Suprapubic skin (tissue), 4 donors: ENCODE results near the gene CRABP2. TPM values are rescaled to one million over a fixed set of nuclear protein-coding genes. Genes with fewer than 3 reads are reported as not detected.

Experiments
- DNase-seq, 2 donors: peaks; one replicate each; pipeline ENCODE4 v3.0.0-alpha.2; 2019; ENCODE audit warnings: low spot score in 2 of 2
- H3K27ac ChIP-seq: fragments of 200-600 bp; sonication (generic); one replicate; pipeline ENCODE4 v1.5.1; 2019
- H3K27me3 ChIP-seq: fragments of 200-600 bp; sonication (generic); one replicate; pipeline ENCODE4 v1.5.1; 2019
- H3K36me3 ChIP-seq: fragments of 200-600 bp; sonication (generic); one replicate; pipeline ENCODE4 v1.5.1; 2019
- H3K4me1 ChIP-seq: fragments of 200-600 bp; sonication (generic); one replicate; pipeline ENCODE4 v1.5.1; 2019
- H3K4me3 ChIP-seq: fragments of 200-600 bp; sonication (generic); one replicate; pipeline ENCODE4 v1.5.1; 2019; ENCODE audit warnings: mild to moderate bottlenecking
- H3K9me3 ChIP-seq: fragments of 200-600 bp; sonication (generic); one replicate; pipeline ENCODE4 v1.5.1; 2019
- CTCF ChIP-seq, 2 donors: fragments of 200-600 bp in 1 of 2; fragments of 450-650 bp in 1 of 2; sonication (generic) in 1 of 2; IDR thresholded peaks; one replicate each; pipeline ENCODE4 v1.5.1; 2016 to 2019; ENCODE audit warnings: antibody characterized with exemption in 2 of 2, mild to moderate bottlenecking in 1 of 2, moderate library complexity in 1 of 2
- EP300 ChIP-seq: sonication (generic); formaldehyde crosslinking; IDR thresholded peaks from one replicate; pipeline ENCODE4 v1.6.1; 2017; ENCODE audit warnings: antibody characterized with exemption
- POLR2A ChIP-seq, 2 donors: fragments of 450-650 bp; IDR thresholded peaks; one replicate each; pipeline ENCODE4 v1.6.1; 2017; ENCODE audit warnings: antibody characterized with exemption in 2 of 2, mild to moderate bottlenecking in 2 of 2, moderate library complexity in 2 of 2
- POLR2AphosphoS5 ChIP-seq, 3 donors: sonication (generic); formaldehyde crosslinking; IDR thresholded peaks; one replicate each; pipeline ENCODE4 v1.6.1; 2017; ENCODE audit warnings: antibody characterized with exemption in 3 of 3
- WGBS: methylation state at CpG from one replicate; pipeline ENCODE4 v1.1.5; 2018; 5-methylcytosine and 5-hydroxymethylcytosine counted together
- total RNA-seq, 4 donors: library from RNA; depleted of rRNA; stranded (reverse); fragments of >200 nt; gene quantifications; one replicate each; pipeline ENCODE4 v1.1.0, GENCODE V29; 2016

CRABP2 gene
- total RNA-seq, 4 donors from 2014 or later = 38.4 to 98.0 (median 68.2) TPM

GRCh38 chr1:156703336-156703735 lies 2.0 kb downstream of the CRABP2 start:
- Histone ChIP-seq H3K4me1 (peaks cover 54% of the 10 kb centered on the region), H3K27me3 (peaks cover 3% of the 10 kb centered on the region), H3K36me3 (peaks cover 11% of the 10 kb centered on the region), H3K4me3 (no peak overlapping the region), H3K9me3 (no peaks in the 10 kb centered on the region), H3K27ac (no peak overlapping the region)
- 32% methylated on average over 4 of the region's 4 CpGs for WGBS
- TF ChIP-seq POLR2AphosphoS5 (IDR thresholded peaks at IDR 0.05) = no peak
- TF ChIP-seq CTCF (IDR thresholded peaks at IDR 0.05) = no peak
- no peak for TF ChIP-seq EP300
- TF ChIP-seq POLR2A (IDR thresholded peaks at IDR 0.05) = no peak
- DNase-seq = no peak

GRCh38 chr1:156700736-156701531 lies 4.4 kb downstream of the CRABP2 start:
- Histone ChIP-seq H3K27me3 (peaks cover 3% of the 10 kb centered on the region), H3K4me1 (peaks cover 30% of the 10 kb centered on the region), H3K27ac (no peak overlapping the region), H3K4me3 (no peak overlapping the region), H3K36me3 (peaks cover 11% of the 10 kb centered on the region), H3K9me3 (no peaks in the 10 kb centered on the region)
- no peak for TF ChIP-seq EP300
- TF ChIP-seq POLR2A (IDR thresholded peaks at IDR 0.05) = no peak
- no peak for TF ChIP-seq CTCF (IDR thresholded peaks at IDR 0.05)
- TF ChIP-seq POLR2AphosphoS5 (IDR thresholded peaks at IDR 0.05) = no peak
- 64% methylated on average over 8 of the region's 8 CpGs for WGBS
- no peak for DNase-seq

- TF ChIP-seq CTCF (IDR thresholded peaks at IDR 0.05) (no peak), POLR2A (IDR thresholded peaks at IDR 0.05) (no peak), EP300 (no peak), POLR2AphosphoS5 (IDR thresholded peaks at IDR 0.05) (no peak)
- Histone ChIP-seq H3K4me3 (no peak overlapping the region), H3K27ac (no peak overlapping the region), H3K4me1 (peaks cover 20% of the 10 kb centered on the region), H3K9me3 (no peaks in the 10 kb centered on the region), H3K27me3 (no peaks in the 10 kb centered on the region), H3K36me3 (peaks cover 11% of the 10 kb centered on the region)
- 57% methylated on average over 1 of the region's 1 CpG for WGBS
- no peak for DNase-seq
Measured at GRCh38 chr1:156698995-156699394, 6.4 kb downstream of the CRABP2 start.

- H3K4me1 ChIP-seq = peaks cover 24% of the 10 kb centered on the region
- WGBS = 86% methylated on average over 8 of the region's 8 CpGs
- H3K36me3 ChIP-seq = peaks cover 11% of the 10 kb centered on the region
- TF ChIP-seq EP300 = no peak
- TF ChIP-seq POLR2AphosphoS5 (IDR thresholded peaks at IDR 0.05) = no peak
- TF ChIP-seq POLR2A (IDR thresholded peaks at IDR 0.05) = no peak
- no peak for TF ChIP-seq CTCF (IDR thresholded peaks at IDR 0.05)
- H3K4me3 ChIP-seq = no peak overlapping the region
- no peaks in the 10 kb centered on the region for H3K9me3 ChIP-seq
- DNase-seq = no peak
- H3K27me3 ChIP-seq = no peaks in the 10 kb centered on the region
- H3K27ac ChIP-seq = no peak overlapping the region
Measured at GRCh38 chr1:156697481-156697880, 7.9 kb downstream of the CRABP2 start.

GRCh38 chr1:156696755-156697154 lies 8.6 kb downstream of the CRABP2 start:
- Histone ChIP-seq H3K4me3 (no peak overlapping the region), H3K27me3 (no peaks in the 10 kb centered on the region), H3K9me3 (no peaks in the 10 kb centered on the region), H3K36me3 (peaks cover 11% of the 10 kb centered on the region), H3K27ac (no peak overlapping the region), H3K4me1 (peaks cover 31% of the 10 kb centered on the region)
- no peak for TF ChIP-seq POLR2AphosphoS5 (IDR thresholded peaks at IDR 0.05)
- no peak for TF ChIP-seq POLR2A (IDR thresholded peaks at IDR 0.05)
- no peak for TF ChIP-seq EP300
- no peak for TF ChIP-seq CTCF (IDR thresholded peaks at IDR 0.05)
- DNase-seq = no peak
- WGBS = 81% methylated on average over 8 of the region's 8 CpGs
